OCI-LY3 (cell line): ENCODE data around the gene CD2BP2.
A peak's percentile ranks its signal among the peaks of the same experiment; 100 is the strongest.

Source experiments
- H2AFZ ChIP-seq: fragments of 200-600, 300-600 bp; shearing (Covaris generic); 2 replicates; pipeline ENCODE4 v1.6.0; 2014; ENCODE audit warnings: antibody characterized with exemption, low read depth, low read length
- H3K27ac ChIP-seq: fragments of 200-600, 300-600 bp; sonication (generic); 2 replicates; pipeline ENCODE4 v1.5.1; 2014; ENCODE audit warnings: mild to moderate bottlenecking, low read length, moderate library complexity, mixed read lengths
- H3K27me3 ChIP-seq: fragments of 200-600, 300-600 bp; sonication (generic); 2 replicates; pipeline ENCODE4 v1.6.1; 2014; ENCODE audit warnings: low read depth, low read length, mixed read lengths
- H3K36me3 ChIP-seq: fragments of 200-600, 300-600 bp; sonication (generic); replicated peaks from 2 replicates; pipeline ENCODE3; 2014; ENCODE audit warnings: low read depth, low read length, mixed read lengths
- H3K4me1 ChIP-seq: fragments of 300-600, 200-600 bp; sonication (generic); 2 replicates; pipeline ENCODE4 v1.6.1; 2014; ENCODE audit warnings: low read length, mixed read lengths
- H3K4me2 ChIP-seq: fragments of 200-600, 300-600 bp; sonication (generic); 2 replicates; pipeline ENCODE4 v1.6.1; 2014; ENCODE audit warnings: low read length, mixed read lengths
- H3K4me3 ChIP-seq: fragments of 300-600, 200-600 bp; sonication (generic); 2 replicates; pipeline ENCODE4 v1.5.1; 2014; ENCODE audit warnings: antibody characterized with exemption, mild to moderate bottlenecking, low read length, moderate library complexity
- H3K79me2 ChIP-seq: fragments of 300-600, 200-600 bp; shearing (Covaris generic); 2 replicates; pipeline ENCODE4 v1.6.1; 2014; ENCODE audit warnings: mild to moderate bottlenecking, low read length, mixed read lengths
- H3K9ac ChIP-seq: fragments of 300-600, 200-600 bp; shearing (Covaris generic); 2 replicates; pipeline ENCODE4 v1.6.0; 2014; ENCODE audit warnings: mild to moderate bottlenecking, low read length, moderate library complexity
- H3K9me3 ChIP-seq: fragments of 200-600, 300-600 bp; shearing (Covaris generic); 2 replicates; pipeline ENCODE4 v1.6.1; 2014; ENCODE audit warnings: low read length, mixed read lengths; ENCODE audit not compliant: insufficient read depth
- H4K20me1 ChIP-seq: fragments of 200-600, 300-600 bp; sonication (generic); 2 replicates; pipeline ENCODE4 v1.6.1; 2016; ENCODE audit warnings: low read length, mixed read lengths; ENCODE audit not compliant: insufficient read depth
- CTCF ChIP-seq: fragments of 200-600, 300-600 bp; sonication (generic); IDR thresholded peaks from 2 replicates; pipeline ENCODE4 v1.5.1; 2014; ENCODE audit warnings: antibody characterized with exemption, low read length, low read depth
- EZH2phosphoT487 ChIP-seq: fragments of 200-600 bp; shearing (Covaris generic); IDR thresholded peaks from 2 replicates; pipeline ENCODE4 v1.6.1; 2018; ENCODE audit warnings: antibody characterized with exemption, mixed run types, low read depth

The CD2BP2 gene

GRCh38 chr16:30377050-30377811 is 22.1 kb upstream of the CD2BP2 start:
- H2AFZ ChIP-seq: 0 out of 2 replicates have a peak overlapping the region, but pooled peaks have one; percentile 47

GRCh38 chr16:30376461-30376902 is 21.4 kb upstream of the CD2BP2 start:
- Histone ChIP-seq H3K4me3 (no peak overlapping the region), H3K9me3 (no peaks in the 10 kb centered on the region), H3K4me2 (no peak overlapping the region), H3K4me1 (peaks cover 22% of the 10 kb centered on the region), H3K36me3 (peaks cover 5% of the 10 kb centered on the region), H2AFZ (no peak overlapping the region), H3K79me2 (peaks cover 12% of the 10 kb centered on the region), H3K27ac (no peak overlapping the region), H3K27me3 (no peaks in the 10 kb centered on the region), H4K20me1 (no peaks in the 10 kb centered on the region), H3K9ac (no peak overlapping the region)
- TF ChIP-seq EZH2phosphoT487 (no peak), CTCF (no peak)

More at GRCh38 chr16:30377050-30377811, 22.1 kb upstream of the CD2BP2 start:
- Histone ChIP-seq H3K79me2 (peaks cover 20% of the 10 kb centered on the region), H3K4me1 (peaks cover 22% of the 10 kb centered on the region), H4K20me1 (no peaks in the 10 kb centered on the region), H3K4me2 (peak overlapping the region; percentile 99), H3K9me3 (no peaks in the 10 kb centered on the region), H3K4me3 (peak overlapping the region; percentile 98), H3K36me3 (peaks cover 5% of the 10 kb centered on the region), H3K27ac (peak overlapping the region; percentile 99), H3K27me3 (no peaks in the 10 kb centered on the region), H3K9ac (peak overlapping the region; percentile 99)
- TF ChIP-seq CTCF (no peak), EZH2phosphoT487 (no peak)

- no peak overlapping the region for H3K9ac ChIP-seq
- no peaks in the 10 kb centered on the region for H3K27me3 ChIP-seq
- no peak overlapping the region for H3K27ac ChIP-seq
- peaks cover 5% of the 10 kb centered on the region for H3K36me3 ChIP-seq
- H4K20me1 ChIP-seq: no peaks in the 10 kb centered on the region
- TF ChIP-seq CTCF (no peak), EZH2phosphoT487 (no peak)
- H2AFZ ChIP-seq: no peak overlapping the region
- peaks cover 9% of the 10 kb centered on the region; the same call in 1 of the 2 replicates for H3K79me2 ChIP-seq
- no peak overlapping the region for H3K4me2 ChIP-seq
- H3K9me3 ChIP-seq: no peaks in the 10 kb centered on the region
- H3K4me3 ChIP-seq: no peak overlapping the region
- peaks cover 21% of the 10 kb centered on the region for H3K4me1 ChIP-seq
These were observed 20.8 kb upstream of the CD2BP2 start for GRCh38 chr16:30375864-30376263.

GRCh38 chr16:30374538-30374937 is 19.4 kb upstream of the CD2BP2 start, which contains the start of gene MYL11:
Gene MYL11, plus strand, starts transcription at chr16:30374802. Its CDS starts 56 bp downstream, at chr16:30374858.
- H3K27ac ChIP-seq: no peak within 1 kb of the TSS
- TF ChIP-seq EZH2phosphoT487 (no peak), CTCF (no peak)
- H3K9ac ChIP-seq: no peak within 1 kb of the TSS
- H3K27me3 ChIP-seq: no peaks in the 10 kb centered on the region
- H3K4me3 ChIP-seq: no peak within 1 kb of the TSS
- H3K36me3 ChIP-seq: no peaks in the 10 kb centered on the region
- no peak within 1 kb of the TSS for H2AFZ ChIP-seq
- H4K20me1 ChIP-seq: no peaks in the 10 kb centered on the region
- H3K9me3 ChIP-seq: no peaks in the 10 kb centered on the region
- H3K79me2 ChIP-seq: peaks cover 10% of the 10 kb centered on the region
- H3K4me2 ChIP-seq: no peak within 1 kb of the TSS
- H3K4me1 ChIP-seq: peaks cover 21% of the 10 kb centered on the region
